Central memory CD8-positive, alpha-beta T cell (primary cell): ENCODE data around the gene KIAA1755.

Source experiments
- ATAC-seq: fragments of 150-1000 bp; cut with Tn5 transposase; replicated peaks from 2 replicates; pipeline ENCODE4 v1.10.0; 2022; ENCODE audit warnings: mild to moderate bottlenecking, moderate FRiP score, moderate number of reproducible peaks; ENCODE audit not compliant: poor library complexity, severe bottlenecking; ENCODE audit errors: extremely low read depth
- DNase-seq, 2 donors: peaks; one replicate each; pipeline ENCODE4 v3.0.0; 2021; ENCODE audit warnings: low spot score in 2 of 2
- H3K27ac Mint-ChIP-seq: one replicate; pipeline ENCODE4 v1.8.0; 2022; ENCODE audit warnings: low read depth, mild to moderate bottlenecking, moderate library complexity, mixed read lengths
- H3K27me3 Mint-ChIP-seq: one replicate; pipeline ENCODE4 v1.8.0; 2022; ENCODE audit warnings: mixed read lengths
- H3K36me3 Mint-ChIP-seq: one replicate; pipeline ENCODE4 v1.8.0; 2022; ENCODE audit warnings: mild to moderate bottlenecking, moderate library complexity, mixed read lengths; ENCODE audit not compliant: insufficient read depth
- H3K4me1 Mint-ChIP-seq: one replicate; pipeline ENCODE4 v1.8.0; 2022; ENCODE audit warnings: mixed read lengths
- H3K4me3 Mint-ChIP-seq: one replicate; pipeline ENCODE4 v1.8.0; 2022; ENCODE audit warnings: mild to moderate bottlenecking, moderate library complexity, mixed read lengths
- H3K9me3 Mint-ChIP-seq: one replicate; pipeline ENCODE4 v1.8.0; 2022; ENCODE audit warnings: mixed read lengths

The KIAA1755 gene

GRCh38 chr20:38205001-38205400 lies 55.5 kb downstream of the KIAA1755 start:
- no peak for DNase-seq
- H3K36me3 Mint-ChIP-seq = no peaks in the 10 kb centered on the region
- H3K27me3 Mint-ChIP-seq = peaks cover 23% of the 10 kb centered on the region

DNA sequence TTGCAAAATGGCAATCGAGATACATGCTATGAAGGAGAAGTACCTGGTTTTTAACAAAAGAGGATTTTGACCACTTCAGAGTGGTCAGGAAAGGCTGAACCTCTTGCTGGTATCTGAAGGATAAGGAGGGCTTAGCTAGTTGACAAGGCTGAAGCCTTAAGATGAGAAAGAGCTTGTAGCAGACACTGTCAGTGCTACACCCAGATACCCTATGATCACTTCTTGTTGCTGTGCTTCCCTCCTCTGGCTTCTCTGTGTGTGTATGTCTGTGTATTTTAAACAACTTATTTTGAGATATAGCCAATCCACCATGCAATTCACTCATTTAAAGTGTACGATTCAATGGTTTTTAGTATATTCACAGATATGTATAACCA lies 56.6 kb downstream of the KIAA1755 start:
- ATAC-seq (no peak), DNase-seq (no peak)
- no peaks in the 10 kb centered on the region for H3K36me3 Mint-ChIP-seq
- peaks cover 22% of the 10 kb centered on the region for H3K27me3 Mint-ChIP-seq
- H3K9me3 Mint-ChIP-seq = no peaks in the 10 kb centered on the region
- no peak overlapping the region for H3K4me3 Mint-ChIP-seq
- H3K27ac Mint-ChIP-seq = no peak overlapping the region
- H3K4me1 Mint-ChIP-seq = no peaks in the 10 kb centered on the region

More at GRCh38 chr20:38205001-38205400, 55.5 kb downstream of the KIAA1755 start:
- no peak overlapping the region for H3K4me3 Mint-ChIP-seq
- no peaks in the 10 kb centered on the region for H3K4me1 Mint-ChIP-seq
- ATAC-seq = no peak
- H3K9me3 Mint-ChIP-seq = no peaks in the 10 kb centered on the region
- H3K27ac Mint-ChIP-seq = no peak overlapping the region

- DNase-seq (no peak), ATAC-seq (no peak)
- no peaks in the 10 kb centered on the region for H3K9me3 Mint-ChIP-seq
- H3K27me3 Mint-ChIP-seq = peaks cover 17% of the 10 kb centered on the region
- no peaks in the 10 kb centered on the region for H3K36me3 Mint-ChIP-seq
- H3K4me1 Mint-ChIP-seq = no peaks in the 10 kb centered on the region
- no peak overlapping the region for H3K4me3 Mint-ChIP-seq
- no peak overlapping the region for H3K27ac Mint-ChIP-seq
Observed at GRCh38 chr20:38203337-38203980, 57.1 kb downstream of the KIAA1755 start.

DNA sequence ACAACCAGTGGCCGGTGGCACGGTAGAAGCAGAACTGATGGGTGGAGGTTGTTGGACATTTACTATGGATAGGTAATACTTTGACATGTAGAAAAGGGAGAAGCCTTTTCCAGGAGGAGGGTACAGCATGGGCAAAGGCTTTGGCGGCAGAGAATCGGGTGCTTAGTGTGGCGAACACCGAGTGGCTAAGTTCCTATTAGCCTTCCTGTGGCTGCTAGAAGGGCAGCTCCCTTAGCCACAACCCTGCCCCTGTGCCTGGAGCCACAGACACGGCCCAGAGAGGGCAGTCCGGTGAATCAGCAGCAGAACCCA lies 57.6 kb downstream of the KIAA1755 start:
- Mint-ChIP-seq H3K36me3 (no peaks in the 10 kb centered on the region), H3K9me3 (no peaks in the 10 kb centered on the region), H3K4me1 (no peaks in the 10 kb centered on the region), H3K4me3 (no peak overlapping the region), H3K27me3 (peaks cover 11% of the 10 kb centered on the region), H3K27ac (no peak overlapping the region)
- DNase-seq (no peak), ATAC-seq (no peak)

DNA sequence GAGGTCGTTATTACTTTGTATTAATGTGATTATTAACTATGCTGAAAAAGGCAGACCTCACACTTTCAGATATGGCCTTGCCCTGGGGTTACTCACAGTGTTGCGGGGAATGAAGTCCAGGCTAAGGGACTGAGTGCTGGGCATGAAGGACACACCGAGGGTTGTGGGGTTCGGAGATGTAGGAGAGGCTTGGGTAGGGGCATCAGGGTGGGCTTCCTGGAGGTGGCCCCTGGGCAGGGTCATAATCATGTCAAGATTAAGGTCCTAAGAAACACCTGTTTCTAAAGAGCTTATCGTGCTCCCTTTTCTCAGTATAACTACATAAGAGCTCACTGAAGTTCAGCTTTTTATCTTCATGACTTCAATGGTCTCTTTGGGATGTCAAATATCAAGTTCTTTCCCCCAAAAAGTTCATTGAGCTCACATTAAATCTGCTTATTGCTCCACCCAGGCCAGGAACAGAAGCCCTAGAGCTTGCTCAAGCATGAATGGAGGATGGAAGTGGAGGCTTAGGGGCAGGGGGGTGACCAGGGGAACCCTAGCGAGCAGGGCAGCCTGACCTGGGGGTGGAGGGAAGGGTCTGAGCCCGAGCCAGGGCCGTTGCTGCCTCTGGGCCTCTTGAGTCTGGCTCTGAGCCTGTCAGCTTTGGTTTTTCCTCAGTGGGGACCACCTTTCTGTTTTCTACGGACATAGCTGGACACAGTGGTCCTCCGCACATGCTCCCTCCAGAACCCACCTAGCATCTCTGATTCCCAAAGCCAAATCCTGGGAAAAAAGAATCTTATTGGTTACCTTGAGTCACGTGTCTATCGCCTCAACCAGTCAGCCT lies 58.2 kb downstream of the KIAA1755 start:
- H3K4me1 Mint-ChIP-seq = no peaks in the 10 kb centered on the region
- no peaks in the 10 kb centered on the region for H3K9me3 Mint-ChIP-seq
- H3K36me3 Mint-ChIP-seq = no peaks in the 10 kb centered on the region
- ATAC-seq (no peak), DNase-seq (no peak)
- no peak overlapping the region for H3K27ac Mint-ChIP-seq
- H3K4me3 Mint-ChIP-seq = no peak overlapping the region
- peaks cover 10% of the 10 kb centered on the region for H3K27me3 Mint-ChIP-seq

GRCh38 chr20:38201356-38201755 lies 59.2 kb downstream of the KIAA1755 start:
- H3K27me3 Mint-ChIP-seq = peaks cover 3% of the 10 kb centered on the region
- DNase-seq (no peak), ATAC-seq (no peak)
- no peaks in the 10 kb centered on the region for H3K4me1 Mint-ChIP-seq
- no peaks in the 10 kb centered on the region for H3K9me3 Mint-ChIP-seq
- no peak overlapping the region for H3K4me3 Mint-ChIP-seq
- H3K27ac Mint-ChIP-seq = no peak overlapping the region
- no peaks in the 10 kb centered on the region for H3K36me3 Mint-ChIP-seq

DNA sequence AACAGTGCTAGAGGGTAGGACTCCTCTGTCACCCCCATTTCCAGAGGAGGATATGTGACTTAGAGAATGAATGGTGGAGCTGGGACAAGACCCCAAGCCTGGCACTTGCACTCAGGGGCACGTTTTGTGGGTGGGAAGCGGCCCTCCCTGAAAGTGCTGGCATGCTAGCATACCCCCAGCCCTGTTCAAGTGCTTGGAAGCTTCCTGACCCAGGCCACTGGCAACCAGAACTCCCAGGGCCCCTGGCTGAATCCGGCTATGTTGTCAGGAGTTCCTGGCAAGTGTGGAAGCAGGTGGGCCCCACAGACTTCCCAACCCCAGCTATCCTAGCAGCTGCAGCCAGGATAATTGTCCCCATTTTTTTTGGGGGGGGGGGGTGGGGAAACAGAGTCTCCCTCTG lies 59.9 kb downstream of the KIAA1755 start:
- no peaks in the 10 kb centered on the region for H3K4me1 Mint-ChIP-seq
- no peaks in the 10 kb centered on the region for H3K9me3 Mint-ChIP-seq
- H3K4me3 Mint-ChIP-seq = no peak overlapping the region
- ATAC-seq (no peak), DNase-seq (no peak)
- no peaks in the 10 kb centered on the region for H3K36me3 Mint-ChIP-seq
- H3K27me3 Mint-ChIP-seq = peaks cover 6% of the 10 kb centered on the region
- no peak overlapping the region for H3K27ac Mint-ChIP-seq

DNA sequence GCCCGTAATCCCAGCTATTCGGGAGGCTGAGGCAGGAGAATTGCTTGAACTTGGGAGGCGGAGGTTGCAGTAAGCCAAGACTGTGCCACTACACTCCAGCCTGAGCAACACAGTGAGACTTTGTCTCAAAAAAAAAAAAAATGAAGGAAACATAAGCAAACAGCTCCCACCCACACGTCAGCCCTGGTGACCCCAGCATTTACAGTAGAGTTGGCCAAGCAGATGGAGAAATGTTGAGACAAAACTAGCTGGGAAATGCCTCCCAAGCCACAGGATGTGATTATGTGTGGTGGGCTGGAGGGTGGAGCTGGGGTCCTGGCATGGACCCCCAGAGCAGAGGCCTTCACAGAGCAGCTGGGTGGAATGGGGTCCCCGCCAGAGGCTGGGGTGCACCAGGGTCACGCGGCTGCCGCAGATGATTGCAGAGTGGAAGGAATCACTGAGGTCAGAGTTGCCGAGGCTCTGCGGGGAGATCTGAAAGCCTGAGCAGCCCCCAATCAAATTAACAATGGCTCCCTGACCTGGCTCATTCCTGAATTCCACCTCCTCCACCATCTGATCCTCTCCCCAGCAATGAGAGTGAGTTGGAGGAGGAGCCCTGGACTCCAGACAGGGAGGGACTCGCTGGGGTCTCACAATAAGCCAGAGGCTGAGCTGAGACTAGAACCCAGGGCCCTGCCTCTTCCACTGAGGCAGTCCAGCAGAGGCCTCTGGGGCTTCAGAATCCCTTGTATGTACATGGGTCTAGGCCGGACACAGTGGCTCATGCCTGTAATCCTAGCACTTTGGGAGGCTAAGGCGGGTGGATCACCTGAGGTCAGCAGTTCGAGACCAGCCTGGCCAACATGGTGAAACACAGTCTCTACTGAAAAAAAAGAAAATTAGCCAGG lies 60.8 kb downstream of the KIAA1755 start:
- Mint-ChIP-seq H3K27ac (no peak overlapping the region), H3K36me3 (no peaks in the 10 kb centered on the region), H3K9me3 (peaks cover under 1% of the 10 kb centered on the region), H3K27me3 (peaks cover 14% of the 10 kb centered on the region), H3K4me1 (no peaks in the 10 kb centered on the region), H3K4me3 (no peak overlapping the region)
- no peak for ATAC-seq
- DNase-seq = no peak

DNA sequence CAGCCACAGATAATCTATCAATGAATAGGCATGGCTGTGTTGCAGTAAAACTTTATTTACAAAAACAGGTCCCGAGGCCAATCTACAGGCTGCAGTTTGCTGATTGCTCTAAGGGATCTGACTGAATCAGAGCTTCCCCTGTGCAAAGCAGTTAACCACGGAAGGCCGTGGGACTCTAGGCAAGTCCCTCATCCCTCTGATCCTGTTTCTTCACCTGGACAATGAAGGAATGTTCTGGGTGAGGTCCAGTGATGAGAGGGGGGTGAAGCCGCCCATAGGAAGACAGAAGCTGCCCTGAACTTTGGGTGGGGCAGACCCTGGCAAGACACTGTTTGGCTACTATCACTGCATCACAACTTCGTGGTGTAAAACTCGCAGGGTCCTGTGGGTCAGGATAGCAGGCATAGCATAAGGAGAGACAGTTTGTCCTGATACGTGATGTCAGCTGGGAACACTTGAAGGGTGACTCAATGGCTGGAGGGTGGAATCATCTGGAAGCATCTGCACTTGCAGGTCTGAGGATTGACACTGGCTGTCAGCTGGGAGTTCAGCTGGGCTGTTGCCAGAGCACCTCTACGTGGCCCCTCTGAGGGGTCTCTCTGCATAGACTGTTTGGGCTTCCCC lies 62.2 kb downstream of the KIAA1755 start:
- Mint-ChIP-seq H3K9me3 (peaks cover 7% of the 10 kb centered on the region), H3K4me1 (no peaks in the 10 kb centered on the region), H3K36me3 (no peaks in the 10 kb centered on the region), H3K27me3 (peaks cover 21% of the 10 kb centered on the region), H3K4me3 (no peak overlapping the region), H3K27ac (no peak overlapping the region)
- DNase-seq (no peak), ATAC-seq (no peak)

- Mint-ChIP-seq H3K27me3 (peaks cover 21% of the 10 kb centered on the region), H3K4me3 (no peak overlapping the region), H3K9me3 (peaks cover 7% of the 10 kb centered on the region), H3K27ac (no peak overlapping the region), H3K36me3 (no peaks in the 10 kb centered on the region), H3K4me1 (no peaks in the 10 kb centered on the region)
- ATAC-seq (no peak), DNase-seq (no peak)
Observed at GRCh38 chr20:38197619-38198018, 62.9 kb downstream of the KIAA1755 start.

GRCh38 chr20:38197217-38197616 lies 63.3 kb downstream of the KIAA1755 start:
- peaks cover 21% of the 10 kb centered on the region for H3K27me3 Mint-ChIP-seq
- peaks cover 7% of the 10 kb centered on the region for H3K9me3 Mint-ChIP-seq
- ATAC-seq (no peak), DNase-seq (no peak)
- H3K36me3 Mint-ChIP-seq = no peaks in the 10 kb centered on the region
- H3K27ac Mint-ChIP-seq = no peak overlapping the region
- H3K4me1 Mint-ChIP-seq = no peaks in the 10 kb centered on the region
- H3K4me3 Mint-ChIP-seq = no peak overlapping the region

- H3K36me3 Mint-ChIP-seq = no peaks in the 10 kb centered on the region
- H3K27ac Mint-ChIP-seq = no peak overlapping the region
- DNase-seq (no peak), ATAC-seq (no peak)
- peaks cover 7% of the 10 kb centered on the region for H3K9me3 Mint-ChIP-seq
- H3K27me3 Mint-ChIP-seq = peaks cover 25% of the 10 kb centered on the region
- H3K4me1 Mint-ChIP-seq = no peaks in the 10 kb centered on the region
- no peak overlapping the region for H3K4me3 Mint-ChIP-seq
Observed at GRCh38 chr20:38196592-38196991, 63.9 kb downstream of the KIAA1755 start.
